GM21737 (cell line): ENCODE data around the gene TAB2.
"Not testable (repeated sequence)": the region's sequence is repeated elsewhere in the genome, so short reads cannot be mapped to it uniquely, and the experiment has no call there.

ENCODE experiments used
- ATAC-seq: cut with Tn5 transposase; IDR thresholded peaks from one replicate; pipeline ENCODE4 v1.9.1; 2021; ENCODE audit warnings: mild to moderate bottlenecking, moderate library complexity; ENCODE audit not compliant: unreplicated experiment

TAB2 gene

DNA sequence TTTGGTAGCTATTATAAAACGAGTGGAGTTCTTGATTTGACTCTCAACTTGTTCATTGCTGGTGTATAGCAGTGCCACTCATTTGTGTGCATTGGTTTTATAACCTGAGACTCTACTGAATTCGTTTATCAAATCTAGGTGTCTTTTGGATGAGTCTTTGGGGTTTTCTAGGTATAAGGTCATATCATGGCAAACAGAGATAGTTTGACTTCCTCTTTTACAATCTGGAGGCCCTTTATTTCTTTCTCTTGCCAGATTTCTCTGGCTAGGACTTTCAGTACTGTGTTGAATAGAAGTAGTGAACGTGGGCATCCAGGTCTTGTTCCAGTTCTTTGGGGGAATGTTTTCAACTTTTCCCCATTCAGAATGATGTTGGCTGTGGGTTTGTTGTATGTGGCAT, 121.3 kb downstream of the TAB2 start:
- no peak for ATAC-seq

DNA sequence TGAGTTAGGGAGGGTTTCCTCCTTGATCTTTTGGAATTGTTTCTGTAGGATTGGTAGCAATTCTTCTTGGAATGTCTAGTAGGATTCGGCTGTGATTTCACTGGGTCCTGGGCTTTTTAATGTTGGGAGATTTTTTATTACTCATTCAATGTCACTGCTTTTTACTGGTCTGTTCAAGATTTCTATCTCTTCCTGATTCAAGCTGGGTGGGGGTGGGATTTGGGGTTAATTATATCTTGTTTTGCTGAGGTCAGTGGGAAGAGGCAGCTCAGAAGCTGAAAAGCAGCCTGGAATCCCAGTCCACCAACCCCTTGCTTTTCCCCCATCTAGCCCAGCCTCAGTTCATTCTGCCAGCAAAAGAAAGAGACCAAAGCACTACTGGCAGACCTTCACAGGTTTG, 122.1 kb downstream of the TAB2 start:
- no peak for ATAC-seq

GRCh38 chr6:149440735-149441671, 123.5 kb downstream of the TAB2 start:
- ATAC-seq: no peak

- no peak for ATAC-seq
These were observed 124.2 kb downstream of the TAB2 start for GRCh38 chr6:149441740-149442139.

GRCh38 chr6:149443411-149444181, 126.1 kb downstream of the TAB2 start:
- ATAC-seq: no peak

- ATAC-seq: not testable (repeated sequence)
These were observed 127.0 kb downstream of the TAB2 start for GRCh38 chr6:149444360-149445094.

GRCh38 chr6:149445095-149445466, 127.6 kb downstream of the TAB2 start:
- no peak for ATAC-seq

GRCh38 chr6:149445573-149445972, 128.1 kb downstream of the TAB2 start:
- no peak for ATAC-seq

DNA sequence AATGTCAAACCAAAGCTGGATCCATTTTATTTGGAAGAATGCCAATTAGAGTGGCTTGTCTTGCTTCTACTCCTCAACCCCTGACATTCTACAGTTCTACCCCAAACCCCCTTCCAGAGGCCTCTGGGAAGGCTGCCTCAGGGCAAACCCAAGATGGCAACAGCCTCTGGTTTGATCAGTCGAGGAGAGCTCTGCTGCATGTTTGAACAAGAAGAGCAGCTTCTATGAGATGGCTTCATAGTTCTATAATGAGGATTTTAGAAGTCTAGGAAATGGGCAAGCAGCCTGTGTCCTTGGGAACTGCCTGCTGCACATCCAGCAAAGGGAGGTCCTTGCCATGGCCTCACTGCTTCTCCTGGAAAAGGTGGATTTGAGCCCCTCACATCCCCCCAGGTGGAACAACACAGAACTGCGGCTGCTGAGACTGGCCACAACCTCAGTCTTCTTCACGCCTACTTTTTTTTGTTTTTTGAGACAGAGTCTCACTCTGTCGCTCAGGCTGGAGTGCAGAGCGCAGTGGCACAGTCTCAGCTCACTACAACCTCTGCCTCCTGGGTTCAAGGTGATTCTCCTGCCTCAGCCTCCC, 129.4 kb downstream of the TAB2 start:
- no peak for ATAC-seq

DNA sequence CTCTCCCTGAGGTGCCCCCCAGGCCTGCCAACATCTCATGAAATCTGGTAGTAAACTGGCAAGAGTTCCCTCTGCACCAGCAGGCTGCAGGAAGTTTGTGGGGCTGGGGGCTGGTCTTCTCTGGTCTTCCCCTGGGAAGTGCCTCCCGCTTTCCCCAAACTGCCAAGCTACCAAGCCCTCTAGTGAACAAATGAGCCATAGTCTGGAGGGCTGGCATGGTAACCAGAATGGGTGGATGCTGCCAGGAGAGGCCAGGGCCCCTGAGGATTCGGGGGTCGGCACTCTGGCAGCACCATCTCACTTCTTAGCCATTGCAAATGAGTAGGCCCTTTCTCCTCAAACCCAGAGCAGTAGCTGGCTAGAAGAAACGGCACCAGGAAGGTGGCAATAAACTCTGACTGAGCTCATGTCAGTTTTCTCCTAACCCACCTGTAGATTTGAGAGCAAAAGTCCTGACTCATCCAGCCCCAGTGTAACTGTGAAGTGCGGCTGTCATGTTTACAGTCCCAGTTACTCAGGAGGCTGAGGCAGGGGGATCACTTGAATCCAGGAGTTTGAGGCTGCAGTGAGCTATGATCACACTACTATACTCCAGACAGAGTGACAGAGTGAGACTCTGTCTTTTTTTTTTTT, 131.4 kb downstream of the TAB2 start:
- ATAC-seq: no peak

DNA sequence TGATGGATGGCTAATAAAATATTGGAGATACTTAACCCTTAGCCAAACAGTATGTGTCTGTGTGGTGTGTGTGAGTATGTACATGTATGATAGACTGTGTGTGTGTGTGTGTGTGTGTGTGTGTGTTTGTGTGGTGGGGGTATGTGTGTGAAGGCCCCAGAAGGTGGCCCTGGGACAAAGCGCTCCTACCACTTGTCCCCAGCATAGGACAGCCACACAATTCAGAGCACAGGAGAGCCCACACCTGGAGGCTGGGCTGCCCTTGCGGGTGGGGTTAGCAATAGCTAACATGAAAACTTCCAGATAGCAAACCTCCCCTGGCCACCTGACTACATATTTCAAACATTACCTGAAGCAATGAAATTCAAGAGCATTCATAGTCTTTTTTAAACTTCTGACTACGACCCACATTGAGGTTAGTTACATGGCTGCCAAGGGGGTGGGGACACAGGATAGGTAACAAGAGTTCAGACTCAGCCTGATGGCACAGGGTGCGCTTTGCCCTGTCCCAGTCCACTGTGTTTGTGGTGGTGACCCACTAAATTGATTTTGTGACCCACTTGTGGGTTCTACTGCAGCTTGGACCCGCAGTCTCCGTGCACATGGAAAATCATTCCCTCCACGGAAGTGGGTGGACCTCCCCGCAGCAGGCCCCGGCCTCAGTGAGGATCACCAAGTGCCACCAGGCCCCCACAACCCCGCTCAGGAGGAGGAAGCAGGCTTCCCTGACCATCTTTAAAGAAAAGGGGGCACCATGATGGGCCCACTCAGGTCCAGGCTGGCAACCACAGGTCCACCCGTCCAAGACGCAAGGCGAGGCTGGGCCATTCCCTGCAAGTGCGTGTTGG, 132.5 kb downstream of the TAB2 start:
- ATAC-seq: no peak

GRCh38 chr6:149450679-149451375, 133.3 kb downstream of the TAB2 start:
- ATAC-seq: no peak

GRCh38 chr6:149451376-149452036, 134.0 kb downstream of the TAB2 start:
- no peak for ATAC-seq

DNA sequence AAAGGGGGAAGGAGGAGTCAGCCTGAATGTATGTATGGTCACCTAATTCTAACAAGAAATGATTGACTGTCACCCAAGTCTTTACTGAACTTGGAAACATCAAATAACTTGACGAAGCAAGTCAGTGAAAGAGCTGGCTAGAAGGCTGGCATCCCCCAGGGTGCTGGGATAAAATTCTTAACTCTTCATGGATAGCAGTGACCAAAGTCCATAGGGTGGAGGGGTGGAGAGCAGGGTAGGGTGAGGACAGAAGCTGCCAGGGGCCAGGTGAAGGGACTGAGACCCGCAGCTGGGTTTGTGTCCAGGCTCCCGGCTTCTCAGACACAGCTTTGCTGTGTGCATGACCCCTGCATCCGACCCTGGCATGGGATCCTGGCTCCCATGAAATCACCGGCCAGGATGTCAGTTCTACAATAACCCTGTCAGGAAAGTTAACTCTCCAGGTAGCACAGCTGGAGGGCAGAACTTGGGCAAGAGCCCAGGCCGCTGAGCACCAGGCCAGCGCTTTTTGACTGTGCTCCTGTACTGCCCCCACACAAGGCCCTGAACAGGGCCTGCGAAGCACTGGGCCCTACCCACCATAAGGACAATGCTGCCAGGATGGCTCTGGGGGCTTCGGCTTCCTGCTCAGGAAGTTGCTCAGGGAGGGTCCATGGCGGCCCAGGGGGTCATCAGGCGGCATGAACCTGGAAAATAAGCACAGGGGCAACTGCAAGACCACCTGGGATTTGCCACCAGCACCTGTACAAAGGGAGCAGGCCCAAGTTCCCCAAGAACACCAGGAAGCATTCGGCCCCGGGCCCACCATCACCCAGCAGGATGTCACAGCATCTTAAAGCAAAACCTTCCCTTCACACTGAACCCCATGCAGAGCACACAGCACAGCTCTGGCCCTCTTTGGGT, 134.8 kb downstream of the TAB2 start:
- no peak for ATAC-seq

- no peak for ATAC-seq
These were observed 136.3 kb downstream of the TAB2 start for GRCh38 chr6:149453597-149454345.

DNA sequence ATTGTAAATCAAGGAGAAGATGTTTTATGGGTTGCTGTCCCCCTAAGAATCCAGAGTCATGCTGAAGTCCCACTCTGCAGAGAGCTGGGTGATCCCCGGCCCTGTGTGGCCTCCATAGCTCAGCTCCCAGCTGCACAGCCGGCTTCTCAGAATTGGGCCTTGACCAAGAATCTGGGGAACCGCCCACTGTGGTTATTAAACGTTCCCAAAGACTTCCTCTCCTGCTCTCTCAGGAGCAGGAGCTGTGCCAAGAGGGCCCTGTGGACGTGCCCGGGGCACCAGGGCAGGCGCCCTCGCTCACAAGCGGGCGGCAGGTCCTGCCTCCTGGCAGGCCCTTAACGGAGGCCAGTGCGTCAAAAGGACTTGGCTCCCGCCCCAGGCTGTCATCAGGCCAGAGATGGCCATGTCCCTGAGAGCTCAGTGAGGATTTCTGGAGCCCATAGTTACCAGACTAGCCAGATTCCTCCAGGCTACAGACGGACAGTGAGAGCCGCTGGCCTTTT, 136.9 kb downstream of the TAB2 start:
- ATAC-seq: no peak
